Measurements from ENCODE around the gene SFT2D1. TPM values are rescaled to one million over a fixed set of nuclear protein-coding genes. Genes with fewer than 3 reads are reported as not detected.
"Not testable (repeated sequence)": the region's sequence is repeated elsewhere in the genome, so short reads cannot be mapped to it uniquely, and the experiment has no call there.

Gene SFT2D1
- total and polyA plus RNA-seq, 9 of the 15 experiments (the other 6 are each of a cell fraction or from before 2014, with no cell fraction given), result 54.4 to 140 (median 74.6) TPM

GRCh38 chr6:166386111-166386510 lies 43.8 kb upstream of the SFT2D1 start (continued):
- no peak for TF ChIP-seq TFAP4 (CRISPR knock-in tag; IDR thresholded peaks at IDR 0.05; ENCODE audit: borderline replicate concordance)
- TF ChIP-seq RBM34 (IDR thresholded peaks at IDR 0.05; ENCODE audit: borderline replicate concordance, insufficient read depth, low read length), result no peak
- TF ChIP-seq ZNF644 (tag; IDR thresholded peaks at IDR 0.05; ENCODE audit: low read depth), result no peak
- no peak for TF ChIP-seq ZNF764 (CRISPR knock-in tag; IDR thresholded peaks at IDR 0.05; ENCODE audit: low read depth)
- no peak for TF ChIP-seq MAFK (IDR thresholded peaks at IDR 0.05; ENCODE audit: low read length)

- Histone ChIP-seq H3K4me3 (peak overlapping the region; percentile 96), H3K79me2 (ENCODE audit: control insufficient read depth, insufficient read depth, low read length) (peaks cover 43% of the 10 kb centered on the region), H3K9ac (ENCODE audit: insufficient read depth in 1 of 2, low read depth in 2 of 2, low read length in 2 of 2) (peak overlapping the region; percentile 74 to 93), H2AFZ (ENCODE audit: low read depth, low read length) (peak overlapping the region; percentile 81), H3K4me2 (ENCODE audit: insufficient read depth, low read length) (peak overlapping the region; percentile 93), H3K4me1 (replicated peaks in 1 of 2; ENCODE audit: control insufficient read depth in 2 of 2, insufficient read depth in 2 of 2, low read length in 2 of 2) (peaks cover 3 to 22% of the 10 kb centered on the region in 2 experiments; a peak in 1 of 5 replicates), H3K27ac (ENCODE audit: extremely low read depth, low read depth, low read length) (peak overlapping the region; percentile 76)
- DNase-seq (ENCODE audit: extremely low read depth in 1 of 4, low spot score in 3 of 4) (peak in 1 of 4 experiments; percentile 65), FAIRE-seq (peak; percentile 23)
- ATAC-seq; H3K9me3 ChIP-seq (replicated peaks; ENCODE audit: control insufficient read depth, insufficient read depth, low read depth, low read length); H3K36me3 ChIP-seq (ENCODE audit: control insufficient read depth, insufficient read depth, low read length); BruUV-seq (replicated peaks); H3K27me3 ChIP-seq (ENCODE audit: control insufficient read depth in 2 of 2, insufficient read depth in 2 of 2, low read length in 2 of 2); H4K20me1 ChIP-seq (replicated peaks; ENCODE audit: control insufficient read depth, insufficient read depth, low read length); in situ Hi-C loops (cut with MboI); H3K9me1 ChIP-seq (ENCODE audit: control insufficient read depth, insufficient read depth, low read length); TF ChIP-seq TOE1 (CRISPR knock-in tag; IDR thresholded peaks at IDR 0.05; ENCODE audit: borderline replicate concordance, low read depth): not testable (repeated sequence)
- intact Hi-C loops (cut with micrococcal nuclease), result loop anchor here (2.0 to 5.0 kb wide), 3 partner anchors 41 to 107 kb away; partner anchors contain the start of gene SFT2D1
- 23% methylated on average over 22 of the region's 22 CpGs for WGBS (ENCODE audit: insufficient coverage, low coverage, missing lambda C conversion rate)
- POLR2A ChIA-PET, result interaction anchor here (0.8 to 1.0 kb wide), 4 partner anchors 11 to 102 kb away, joined by 3 to 6 read pairs (median 4); no protein-coding TSS in a partner anchor
- CTCF ChIA-PET (ENCODE audit: low intra/inter-chr PET ratio), result interaction anchor here (0.9 kb wide), 1 partner anchor 108 kb away, joined by 4 read pairs; no protein-coding TSS in a partner anchor
- TF ChIP-seq CEBPB (tag; IDR thresholded peaks at IDR 0.05) (peak; percentile 92), ZBTB33 (CRISPR knock-in tag; IDR thresholded peaks at IDR 0.05) (peak; percentile 85; the same call in 1 of the 2 replicates), PKNOX1 (IDR thresholded peaks at IDR 0.05) (peak; percentile 86), HLTF (IDR thresholded peaks at IDR 0.05) (peak; percentile 48; the same call in 1 of the 2 replicates), TGIF2 (CRISPR knock-in tag; IDR thresholded peaks at IDR 0.05) (0 out of 2 replicates have a peak, but pooled peaks have one; percentile 6), BCOR (IDR thresholded peaks at IDR 0.05) (peak; percentile 76), TOE1 (IDR thresholded peaks at IDR 0.05; ENCODE audit: borderline replicate concordance) (0 out of 2 replicates have a peak, but pooled peaks have one; percentile 10), GABPB1 (CRISPR knock-in tag; IDR thresholded peaks at IDR 0.05) (0 out of 2 replicates have a peak, but pooled peaks have one; percentile 1), ZNF121 (CRISPR knock-in tag; conservative IDR thresholded peaks at IDR 0.05) (peak; percentile 98), HNRNPLL (IDR thresholded peaks at IDR 0.05; ENCODE audit: low read depth, low read length, poor library complexity, severe bottlenecking) (peak; percentile 81), KDM1A (IDR thresholded peaks at IDR 0.05) (peak; percentile 61; a peak in 2 of 4 replicates), SMARCA5 (IDR thresholded peaks at IDR 0.05) (peak; percentile 85)
Measured at GRCh38 chr6:166383802-166384363, 41.5 kb upstream of the SFT2D1 start.
